Measurements from ENCODE around the gene SEC16B.

DNA sequence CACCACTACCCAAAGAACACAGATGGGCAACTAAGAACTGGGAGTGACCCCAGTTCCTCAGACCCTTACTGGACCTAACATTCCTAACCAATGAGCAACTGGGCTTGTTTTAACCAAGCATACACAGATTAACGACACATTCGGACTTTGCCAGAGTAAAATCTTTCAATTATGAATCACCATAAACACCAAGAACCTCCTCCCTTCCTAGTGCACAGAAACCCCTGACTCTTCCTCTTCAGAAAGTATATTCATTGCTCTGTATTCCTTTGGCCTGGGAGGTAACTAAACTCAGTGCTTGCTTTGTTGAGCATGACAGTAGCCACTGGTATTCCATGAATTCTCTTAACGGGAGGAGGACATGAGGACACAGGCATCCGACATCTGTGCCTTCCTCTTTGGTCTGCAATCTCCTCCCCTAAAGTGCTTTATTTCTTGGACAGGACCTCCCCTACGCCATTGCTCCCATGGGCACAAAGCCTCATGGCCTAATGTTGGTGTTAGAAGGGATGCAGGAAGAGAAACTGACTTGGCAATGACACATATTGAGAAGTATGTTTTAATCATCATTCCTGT, 42.7 kb downstream of the SEC16B start:
- TF ChIP-seq POLR2A (IDR thresholded peaks at IDR 0.05; ENCODE audit: control extremely low read depth in 1 of 2, low read depth in 2 of 2, low read length in 2 of 2), result no peak
- TF ChIP-seq, protein P1, sequence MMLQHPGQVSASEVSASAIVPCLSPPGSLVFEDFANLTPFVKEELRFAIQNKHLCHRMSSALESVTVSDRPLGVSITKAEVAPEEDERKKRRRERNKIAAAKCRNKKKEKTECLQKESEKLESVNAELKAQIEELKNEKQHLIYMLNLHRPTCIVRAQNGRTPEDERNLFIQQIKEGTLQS (IDR thresholded peaks at IDR 0.05; ENCODE audit: insufficient read depth, low read depth, low read length), result no peak
- no peak for TF ChIP-seq CTCF (IDR thresholded peaks at IDR 0.05; ENCODE audit: control extremely low read depth in 1 of 3, insufficient read depth in 1 of 3, low read depth in 1 of 3, low read length in 3 of 3)
- no peak for TF ChIP-seq EZH2 (IDR thresholded peaks at IDR 0.05; ENCODE audit: low read depth, low read length, severe bottlenecking)
- no peak for TF ChIP-seq BRCA1 (IDR thresholded peaks at IDR 0.05; ENCODE audit: low read depth, low read length)
- TF ChIP-seq SUZ12 (IDR thresholded peaks at IDR 0.05; ENCODE audit: low read length), result no peak
- TF ChIP-seq GABPA (IDR thresholded peaks at IDR 0.05; ENCODE audit: borderline replicate concordance, insufficient read depth, low read length), result no peak
- TF ChIP-seq SRF (IDR thresholded peaks at IDR 0.05; ENCODE audit: low read depth, low read length), result no peak
- no peak for TF ChIP-seq BCL11A (IDR thresholded peaks at IDR 0.05; ENCODE audit: low read depth in 2 of 2, low read length in 2 of 2)
- no peak for TF ChIP-seq KDM1A (IDR thresholded peaks at IDR 0.05; ENCODE audit: borderline replicate concordance, low read length)
- TF ChIP-seq, protein P2, sequence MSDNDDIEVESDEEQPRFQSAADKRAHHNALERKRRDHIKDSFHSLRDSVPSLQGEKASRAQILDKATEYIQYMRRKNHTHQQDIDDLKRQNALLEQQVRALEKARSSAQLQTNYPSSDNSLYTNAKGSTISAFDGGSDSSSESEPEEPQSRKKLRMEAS (IDR thresholded peaks at IDR 0.05), result no peak
- no peak for TF ChIP-seq CREB1 (IDR thresholded peaks at IDR 0.05)
- no peak for TF ChIP-seq ASH2L (IDR thresholded peaks at IDR 0.05; ENCODE audit: low read length)

Measured in H1 (cell line).